Testis (tissue), 2 donors: ENCODE data around the gene SAMD15.

ENCODE experiments used
- CTCF ChIP-seq, 3 experiments: fragments of 450-650 bp in 2 of 3; fragments of 200-600 bp in 1 of 3; sonication (generic) in 1 of 3; IDR thresholded peaks; one replicate each; pipeline ENCODE4 v1.5.1; 2016 to 2019; ENCODE audit warnings: antibody characterized with exemption in 3 of 3, mild to moderate bottlenecking in 2 of 3, moderate library complexity in 1 of 3
- POLR2A ChIP-seq: fragments of 450-650 bp; IDR thresholded peaks from one replicate; pipeline ENCODE4 v1.6.1; 2017; ENCODE audit warnings: antibody characterized with exemption, mild to moderate bottlenecking, moderate library complexity

DNA sequence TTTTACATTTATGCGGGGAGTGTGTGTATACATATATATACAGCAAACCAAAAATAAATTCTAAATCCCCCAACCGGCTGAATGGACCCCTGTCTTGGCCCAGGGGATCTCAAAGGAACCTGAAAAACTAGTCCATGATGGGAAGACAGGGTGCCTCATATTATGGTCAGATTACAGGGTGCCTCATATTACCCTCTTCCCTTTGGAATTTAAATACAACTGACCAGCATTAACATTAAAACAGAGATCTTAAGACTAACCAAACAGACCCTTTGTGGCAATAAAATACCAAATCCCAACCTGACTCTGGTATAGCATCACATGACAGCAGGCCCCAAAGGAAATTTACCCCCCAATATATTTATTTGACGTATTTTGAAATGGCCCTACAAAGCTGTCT, 39.3 kb upstream of the SAMD15 start:
- TF ChIP-seq CTCF (IDR thresholded peaks at IDR 0.05) (no peak), POLR2A (no peak)
